ENCODE data around the gene CYSLTR2.

DNA sequence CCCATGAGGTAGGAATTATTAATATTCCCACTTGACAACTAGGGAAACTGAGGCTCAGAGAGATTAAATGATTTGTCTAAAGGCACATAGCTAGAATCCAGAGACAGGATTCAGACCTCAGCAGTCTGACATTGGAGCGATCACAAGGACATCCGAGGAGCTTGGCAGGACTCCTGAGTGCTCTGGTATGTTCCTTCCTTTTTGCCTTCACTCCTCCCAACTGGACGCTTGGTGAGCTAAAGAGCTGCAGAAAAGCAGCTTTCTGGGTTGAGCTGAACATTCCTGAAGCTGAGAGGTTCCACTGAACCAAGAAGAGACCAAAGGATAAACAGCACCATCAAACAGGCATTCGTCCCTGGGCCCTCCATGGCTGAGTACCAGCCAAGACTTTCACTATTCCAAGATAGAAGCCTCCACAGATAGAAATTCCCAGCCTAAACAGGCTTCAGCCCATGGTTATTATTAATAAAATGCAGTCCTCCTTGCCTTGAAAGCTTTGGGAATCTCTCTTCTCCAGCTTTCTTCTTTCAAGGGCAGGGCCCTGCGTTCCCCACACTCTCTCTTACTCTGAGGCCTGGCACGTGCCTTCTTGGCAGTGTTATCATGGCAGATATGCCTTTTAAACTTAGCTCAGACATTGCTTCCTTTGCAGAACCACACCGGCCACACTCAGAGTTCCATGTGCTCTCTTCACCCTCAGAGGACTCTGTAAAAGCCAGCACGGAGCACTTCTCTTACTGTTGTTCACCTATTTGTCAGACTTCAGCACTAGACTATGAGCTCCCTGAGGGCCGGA is 97.1 kb downstream of the CYSLTR2 start:
- TF ChIP-seq CTCF (conservative IDR thresholded peaks at IDR 0.05): no peak
- TF ChIP-seq ZFX (IDR thresholded peaks at IDR 0.05): no peak
